MV-4-11 (cell line): ENCODE data around the gene GNB1L.
A peak's percentile ranks its signal among the peaks of the same experiment; 100 is the strongest.

ENCODE experiments used
- DNase-seq: peaks from one replicate; lab custom pipeline; 2025; lab: John Stamatoyannopoulos, UW

The GNB1L gene

GRCh38 chr22:19808873-19809478 lies 45.7 kb downstream of the GNB1L start:
- DNase-seq = no peak

DNA sequence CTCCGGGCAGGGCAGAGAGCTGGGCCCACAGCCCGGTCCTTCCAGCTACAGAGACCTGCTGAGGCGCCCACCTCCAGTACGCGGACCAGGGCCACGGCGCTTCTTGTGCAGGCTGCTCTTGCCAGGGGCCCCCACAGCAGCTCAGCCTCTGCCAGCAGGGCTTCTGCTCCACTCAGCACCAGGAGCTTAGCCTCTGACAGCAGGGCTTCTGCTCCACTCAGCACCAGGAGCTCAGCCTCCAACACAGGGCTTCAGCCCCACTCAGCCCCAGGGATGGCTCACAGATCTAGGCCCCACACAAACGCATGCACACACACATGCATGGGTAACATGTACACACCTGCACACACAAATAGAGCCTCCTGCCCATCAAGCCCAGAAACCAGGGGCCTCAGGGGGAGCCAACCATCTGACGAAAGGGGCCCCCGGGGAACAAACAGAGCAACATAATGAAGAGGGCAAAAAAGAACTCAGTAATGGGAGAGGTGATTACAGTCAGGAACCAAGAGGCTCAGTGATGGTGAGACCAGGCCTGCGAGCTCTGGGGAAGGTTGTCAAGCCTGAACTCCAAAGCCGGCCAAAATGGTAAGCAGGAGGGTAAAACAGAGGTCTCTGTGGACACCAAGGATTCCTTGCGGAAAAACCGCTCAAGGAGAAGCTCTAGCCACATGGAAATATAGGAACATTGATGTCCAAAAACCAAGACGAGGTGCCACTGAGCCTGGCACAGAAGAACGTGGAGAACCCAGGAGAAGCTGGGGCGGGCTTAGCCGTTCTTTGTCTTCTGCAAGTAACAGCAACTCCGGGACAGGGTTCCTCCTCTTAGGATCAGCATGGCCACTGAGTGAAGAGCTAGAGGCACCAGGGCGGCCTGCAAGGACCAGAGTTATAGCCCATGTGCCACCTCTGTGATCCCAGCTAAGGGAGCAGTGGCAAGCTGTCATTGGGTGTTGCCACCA lies 46.5 kb downstream of the GNB1L start:
- no peak for DNase-seq

GRCh38 chr22:19807161-19807913 lies 47.3 kb downstream of the GNB1L start:
- DNase-seq = no peak

- DNase-seq = no peak
These were observed 48.2 kb downstream of the GNB1L start for GRCh38 chr22:19806213-19807160.

DNA sequence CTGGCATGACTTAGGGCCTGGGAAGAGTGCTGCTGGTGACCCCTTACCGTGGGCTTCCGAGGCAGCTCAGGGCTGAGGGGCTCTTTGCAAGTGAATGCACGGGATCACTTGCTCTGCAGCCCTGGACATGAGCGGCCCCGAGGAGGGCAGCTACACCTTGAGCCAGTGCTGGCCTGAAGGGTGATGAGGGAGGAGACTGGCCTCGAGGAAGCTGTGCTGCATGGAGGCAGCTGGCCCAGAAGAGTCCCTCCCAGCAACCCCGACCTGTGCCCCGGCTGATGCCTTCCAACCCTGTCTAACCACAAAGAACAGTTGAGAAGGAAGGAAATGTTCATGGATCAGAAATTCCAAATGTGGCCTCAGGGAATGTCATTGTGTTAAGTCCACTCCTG lies 48.9 kb downstream of the GNB1L start:
- DNase-seq = no peak

GRCh38 chr22:19803736-19804267 lies 50.9 kb downstream of the GNB1L start:
- no peak for DNase-seq

GRCh38 chr22:19802894-19803735 lies 51.6 kb downstream of the GNB1L start:
- DNase-seq = no peak

GRCh38 chr22:19802001-19802893 lies 52.4 kb downstream of the GNB1L start:
- no peak for DNase-seq

- DNase-seq = no peak
These were observed 53.2 kb downstream of the GNB1L start for GRCh38 chr22:19801340-19802000.

GRCh38 chr22:19800761-19801244 lies 53.9 kb downstream of the GNB1L start:
- peak; percentile 7 for DNase-seq

GRCh38 chr22:19800306-19800705 lies 54.4 kb downstream of the GNB1L start:
- no peak for DNase-seq

GRCh38 chr22:19799322-19800190 lies 55.1 kb downstream of the GNB1L start:
- no peak for DNase-seq

- no peak for DNase-seq
These were observed 55.8 kb downstream of the GNB1L start for GRCh38 chr22:19798891-19799293.

- no peak for DNase-seq
These were observed 56.5 kb downstream of the GNB1L start for GRCh38 chr22:19798003-19798665.

DNA sequence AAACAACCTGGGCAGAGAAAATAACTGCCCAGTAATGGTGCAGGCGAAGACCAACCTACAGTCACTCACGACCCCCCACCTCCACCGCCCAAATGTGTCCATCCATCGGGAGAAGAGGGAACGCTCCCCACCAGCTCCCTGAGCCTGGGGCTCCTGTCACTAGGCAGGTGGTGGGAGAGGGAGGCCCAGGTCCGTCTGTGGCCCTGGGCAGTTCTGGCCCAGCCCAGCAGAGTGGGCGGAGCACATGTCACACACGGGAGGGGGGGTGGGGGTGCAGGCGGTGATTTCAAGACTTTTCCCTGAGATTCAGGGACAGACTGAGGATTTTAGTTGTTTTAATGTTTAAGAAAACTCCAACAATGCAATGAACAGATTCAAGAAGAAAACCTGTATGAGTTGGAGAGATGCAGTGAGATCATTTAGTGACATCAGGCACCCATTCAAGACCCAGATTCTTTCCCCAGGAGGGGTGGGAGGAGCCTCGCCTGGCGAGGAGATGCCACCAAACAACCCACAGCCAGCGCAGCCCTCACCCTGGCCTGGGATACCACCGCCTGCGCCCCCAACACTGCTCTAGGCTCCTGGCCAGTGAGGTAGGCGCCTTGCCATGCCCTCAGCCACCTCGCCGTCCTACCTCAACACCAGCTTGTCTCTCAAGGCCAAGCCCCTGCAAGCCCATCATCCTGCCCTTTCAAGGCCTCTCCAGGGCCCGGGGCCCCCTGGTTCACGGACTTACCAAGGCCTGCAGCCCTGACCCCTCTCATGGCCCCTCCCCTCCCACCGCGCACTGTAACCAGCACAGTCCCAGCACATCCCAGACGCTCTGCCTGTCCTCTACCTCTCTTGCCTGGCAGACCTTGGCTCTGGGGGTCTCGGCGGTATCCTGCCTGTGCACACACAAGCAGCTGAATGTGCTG lies 57.3 kb downstream of the GNB1L start:
- DNase-seq = no peak

DNA sequence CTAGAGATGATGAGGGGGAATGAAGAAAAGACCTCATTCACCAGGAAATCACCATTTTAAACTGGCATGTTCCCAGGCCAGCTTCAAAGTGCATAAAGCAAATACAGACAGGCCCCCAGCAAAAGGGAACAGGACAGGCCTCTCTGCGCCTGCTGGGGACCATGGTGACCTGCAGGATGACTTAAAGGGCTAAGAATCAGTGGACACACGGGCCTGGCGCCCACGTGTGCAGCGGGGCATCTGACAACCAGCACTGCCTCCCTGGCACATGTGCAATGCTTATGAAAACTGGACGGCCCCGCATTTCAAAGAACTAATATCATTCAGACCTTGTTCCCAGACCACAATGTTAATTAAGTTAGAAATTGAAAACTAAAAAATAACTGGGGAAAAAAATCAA lies 58.5 kb downstream of the GNB1L start:
- no peak for DNase-seq
